Lower lobe of right lung (tissue), 2 donors: ENCODE results near the gene OR2L3. TPM values are rescaled to one million over a fixed set of nuclear protein-coding genes. Genes with fewer than 3 reads are reported as not detected.

Experiments used
- ATAC-seq, 2 donors: fragments of 200-7000 bp; cut with Tn5 transposase; one replicate each; pipeline ENCODE4 v1.9.1; 2020 to 2022; ENCODE audit warnings: mild to moderate bottlenecking in 2 of 2, moderate library complexity in 2 of 2
- DNase-seq: peaks from one replicate; pipeline ENCODE4 v3.0.0-alpha.2; 2020
- H3K27ac ChIP-seq: fragments of 200-600 bp; one replicate; pipeline ENCODE4 v1.8.0; 2022
- H3K27me3 ChIP-seq: fragments of 200-600 bp; one replicate; pipeline ENCODE4 v1.8.0; 2022; ENCODE audit warnings: low read depth
- H3K36me3 ChIP-seq: fragments of 200-600 bp; one replicate; pipeline ENCODE4 v1.8.0; 2022; ENCODE audit warnings: mild to moderate bottlenecking
- H3K4me1 ChIP-seq: fragments of 200-600 bp; one replicate; pipeline ENCODE4 v1.8.0; 2022
- H3K4me3 ChIP-seq: fragments of 200-600 bp; one replicate; pipeline ENCODE4 v1.8.0; 2022; ENCODE audit warnings: mild to moderate bottlenecking
- H3K9me3 ChIP-seq: fragments of 200-600 bp; one replicate; pipeline ENCODE4 v1.8.0; 2022
- CTCF ChIP-seq: fragments of 200-600 bp; IDR thresholded peaks from one replicate; pipeline ENCODE4 v1.8.0; 2022; ENCODE audit warnings: antibody characterized with exemption, mild to moderate bottlenecking
- intact Hi-C: fragments of 100-400 bp; cut with DNase I; formaldehyde crosslinking; loops from one replicate; pipeline ENCODE4 v1.11.0; 2022
- total RNA-seq: library from RNA; stranded (reverse); fragmentation: NEBNext Ultra II Directional; extraction: Animal tissue kit (Norgen Biotek cat#: 25700); gene quantifications from one replicate; pipeline ENCODE4 v1.2.1, GENCODE V29; 2021
- donor health status: DM: no; HTN: yes; CAD: no; lungs with severe emphysema.

OR2L3 gene
- total RNA-seq, 1 donor from 2014 or later = not detected

- no peak for ATAC-seq
- Histone ChIP-seq H3K27me3 (no peaks in the 10 kb centered on the region), H3K27ac (no peak overlapping the region), H3K9me3 (no peaks in the 10 kb centered on the region), H3K4me1 (no peaks in the 10 kb centered on the region), H3K4me3 (no peak overlapping the region), H3K36me3 (no peaks in the 10 kb centered on the region)
- no peak for DNase-seq
- no peak for TF ChIP-seq CTCF
- intact Hi-C loops = no loop called here
Measured at GRCh38 chr1:248098529-248098928, 51.9 kb downstream of the OR2L3 start.

GRCh38 chr1:248102847-248103246 lies 56.2 kb downstream of the OR2L3 start:
- H3K4me3 ChIP-seq = no peak overlapping the region
- ATAC-seq (no peak), DNase-seq (no peak)
- H3K27ac ChIP-seq = no peak overlapping the region
- TF ChIP-seq CTCF = no peak
- H3K27me3 ChIP-seq = no peaks in the 10 kb centered on the region
- intact Hi-C loops = no loop called here
- H3K4me1 ChIP-seq = no peaks in the 10 kb centered on the region
- no peaks in the 10 kb centered on the region for H3K36me3 ChIP-seq
- H3K9me3 ChIP-seq = peaks cover 4% of the 10 kb centered on the region

GRCh38 chr1:248111157-248111556 lies 64.5 kb downstream of the OR2L3 start:
- peaks cover 26% of the 10 kb centered on the region for H3K9me3 ChIP-seq
- no peak for ATAC-seq
- TF ChIP-seq CTCF = no peak

More at GRCh38 chr1:248111157-248111556, 64.5 kb downstream of the OR2L3 start:
- no peaks in the 10 kb centered on the region for H3K4me1 ChIP-seq
- no peak for DNase-seq
- no peaks in the 10 kb centered on the region for H3K27me3 ChIP-seq
- H3K27ac ChIP-seq = no peak overlapping the region
- no peak overlapping the region for H3K4me3 ChIP-seq
- intact Hi-C loops = no loop called here
- H3K36me3 ChIP-seq = no peaks in the 10 kb centered on the region

Other genes starting within 250 kb of the OR2L3 start
- gene OR14A16, start 222.7 kb upstream of the OR2L3 start, total RNA-seq = not detected
- gene OR11L1, start 204.9 kb upstream of the OR2L3 start, total RNA-seq = not detected
- 4.0 TPM for gene TRIM58, start 189.6 kb upstream of the OR2L3 start, total RNA-seq
- 1.2 TPM for gene OR2W3, start 151.2 kb upstream of the OR2L3 start, total RNA-seq
- not detected for gene OR2T8, start 126.6 kb upstream of the OR2L3 start, total RNA-seq
- not detected for gene OR2AJ1, start 121.9 kb upstream of the OR2L3 start, total RNA-seq
- gene OR2L8, start 98.0 kb upstream of the OR2L3 start, total RNA-seq = not detected
- not detected for gene OR2AK2, start 81.6 kb upstream of the OR2L3 start, total RNA-seq
- gene OR2L5, start 33.2 kb upstream of the OR2L3 start, total RNA-seq = not detected
- gene OR2L2, start 16.8 kb upstream of the OR2L3 start, total RNA-seq = not detected
- not detected for gene OR2L13, start 48.3 kb downstream of the OR2L3 start, total RNA-seq
- not detected for gene OR2M5, start 98.3 kb downstream of the OR2L3 start, total RNA-seq
- not detected for gene OR2M2, start 128.0 kb downstream of the OR2L3 start, total RNA-seq
- gene OR2M3, start 150.4 kb downstream of the OR2L3 start, total RNA-seq = not detected
- gene OR2M4, start 184.6 kb downstream of the OR2L3 start, total RNA-seq = not detected
- gene OR2T33, start 231.1 kb downstream of the OR2L3 start, total RNA-seq = not detected